ENCODE results near the gene ATG9A.
"Not testable (repeated sequence)": the region's sequence is repeated elsewhere in the genome, so short reads cannot be mapped to it uniquely, and the experiment has no call there.

Gene ATG9A

GRCh38 chr2:219266886-219267285, 37.5 kb upstream of the ATG9A start:
- H3K9ac ChIP-seq (ENCODE audit: low read length): no peak overlapping the region
- H3K27me3 ChIP-seq (ENCODE audit: control insufficient read depth, insufficient read depth, low read length): no peaks in the 10 kb centered on the region
- no peaks in the 10 kb centered on the region for H3K4me1 ChIP-seq (ENCODE audit: control insufficient read depth, insufficient read depth, low read length)

GRCh38 chr2:219266232-219266631, 36.8 kb upstream of the ATG9A start:
- no peak overlapping the region for H3K27ac ChIP-seq (ENCODE audit: low read depth, low read length)
- no peak overlapping the region for H3K9ac ChIP-seq (ENCODE audit: low read length)
- no peak overlapping the region for H3K4me3 ChIP-seq (ENCODE audit: low read length)
- H3K36me3 ChIP-seq (ENCODE audit: control insufficient read depth, insufficient read depth, low read length): no peaks in the 10 kb centered on the region
- H3K4me1 ChIP-seq (ENCODE audit: control insufficient read depth, insufficient read depth, low read length): no peaks in the 10 kb centered on the region
- no peaks in the 10 kb centered on the region for H3K27me3 ChIP-seq (ENCODE audit: control insufficient read depth, insufficient read depth, low read length)

More at GRCh38 chr2:219266886-219267285, 37.5 kb upstream of the ATG9A start:
- H3K36me3 ChIP-seq (ENCODE audit: control insufficient read depth, insufficient read depth, low read length): no peaks in the 10 kb centered on the region
- no peak overlapping the region for H3K4me3 ChIP-seq (ENCODE audit: low read length)
- H3K27ac ChIP-seq (ENCODE audit: low read depth, low read length): no peak overlapping the region

GRCh38 chr2:219261024-219261855, 31.8 kb upstream of the ATG9A start:
- Histone ChIP-seq H3K36me3 (ENCODE audit: control insufficient read depth, insufficient read depth, low read length) (no peaks in the 10 kb centered on the region), H3K27ac (ENCODE audit: low read depth, low read length) (no peak overlapping the region), H3K27me3 (ENCODE audit: control insufficient read depth, insufficient read depth, low read length) (no peaks in the 10 kb centered on the region), H3K4me1 (ENCODE audit: control insufficient read depth, insufficient read depth, low read length) (no peaks in the 10 kb centered on the region), H3K4me3 (ENCODE audit: low read length) (no peak overlapping the region), H3K9ac (ENCODE audit: low read length) (no peak overlapping the region)

GRCh38 chr2:219258942-219259341, 29.5 kb upstream of the ATG9A start:
- not testable (repeated sequence) for H3K36me3 ChIP-seq (ENCODE audit: control insufficient read depth, insufficient read depth, low read length); H3K27ac ChIP-seq (ENCODE audit: low read depth, low read length); H3K4me3 ChIP-seq (ENCODE audit: low read length); H3K4me1 ChIP-seq (ENCODE audit: control insufficient read depth, insufficient read depth, low read length); H3K9ac ChIP-seq (ENCODE audit: low read length); H3K27me3 ChIP-seq (ENCODE audit: control insufficient read depth, insufficient read depth, low read length)

- peaks cover 12% of the 10 kb centered on the region for H3K36me3 ChIP-seq (ENCODE audit: control insufficient read depth, insufficient read depth, low read length)
- peak overlapping the region; percentile 81 for H3K4me3 ChIP-seq (ENCODE audit: low read length)
- no peak overlapping the region for H3K9ac ChIP-seq (ENCODE audit: low read length)
- peaks cover 15% of the 10 kb centered on the region for H3K4me1 ChIP-seq (ENCODE audit: control insufficient read depth, insufficient read depth, low read length)
- H3K27ac ChIP-seq (ENCODE audit: low read depth, low read length): no peak overlapping the region
- H3K27me3 ChIP-seq (ENCODE audit: control insufficient read depth, insufficient read depth, low read length): no peaks in the 10 kb centered on the region
These were observed 25.3 kb upstream of the ATG9A start for GRCh38 chr2:219254590-219255201.

GRCh38 chr2:219253753-219254589, 24.5 kb upstream of the ATG9A start, which contains the start of gene TUBA4A:
TUBA4A (minus strand) TSS chr2:219253918; CDS start chr2:219253858, 60 bp downstream.
- Histone ChIP-seq H3K27ac (ENCODE audit: low read depth, low read length) (peak within 1 kb of the TSS; percentile 62), H3K36me3 (ENCODE audit: control insufficient read depth, insufficient read depth, low read length) (peaks cover 12% of the 10 kb centered on the region), H3K4me1 (ENCODE audit: control insufficient read depth, insufficient read depth, low read length) (peaks cover 22% of the 10 kb centered on the region), H3K4me3 (ENCODE audit: low read length) (peak within 1 kb of the TSS; percentile 81), H3K9ac (ENCODE audit: low read length) (peak within 1 kb of the TSS; percentile 64), H3K27me3 (ENCODE audit: control insufficient read depth, insufficient read depth, low read length) (no peaks in the 10 kb centered on the region)

GRCh38 chr2:219252900-219253752, 23.7 kb upstream of the ATG9A start, which contains the start of gene TUBA4B:
TUBA4B (plus strand) TSS chr2:219253243; CDS start chr2:219253408, 165 bp downstream.
- peaks cover 12% of the 10 kb centered on the region for H3K36me3 ChIP-seq (ENCODE audit: control insufficient read depth, insufficient read depth, low read length)
- peak within 1 kb of the TSS; percentile 62 for H3K27ac ChIP-seq (ENCODE audit: low read depth, low read length)
- no peaks in the 10 kb centered on the region for H3K27me3 ChIP-seq (ENCODE audit: control insufficient read depth, insufficient read depth, low read length)
- H3K4me3 ChIP-seq (ENCODE audit: low read length): peak within 1 kb of the TSS; percentile 81
- peak within 1 kb of the TSS; percentile 64 for H3K9ac ChIP-seq (ENCODE audit: low read length)
- peaks cover 23% of the 10 kb centered on the region for H3K4me1 ChIP-seq (ENCODE audit: control insufficient read depth, insufficient read depth, low read length)

GRCh38 chr2:219252570-219252899, 23.1 kb upstream of the ATG9A start:
- Histone ChIP-seq H3K9ac (ENCODE audit: low read length) (peak overlapping the region; percentile 26), H3K27me3 (ENCODE audit: control insufficient read depth, insufficient read depth, low read length) (no peaks in the 10 kb centered on the region)

GRCh38 chr2:219252084-219252483, 22.6 kb upstream of the ATG9A start:
- H3K4me3 ChIP-seq (ENCODE audit: low read length): peak overlapping the region; percentile 81
- peaks cover 23% of the 10 kb centered on the region for H3K4me1 ChIP-seq (ENCODE audit: control insufficient read depth, insufficient read depth, low read length)
- H3K9ac ChIP-seq (ENCODE audit: low read length): no peak overlapping the region
- H3K36me3 ChIP-seq (ENCODE audit: control insufficient read depth, insufficient read depth, low read length): peaks cover 12% of the 10 kb centered on the region
- H3K27ac ChIP-seq (ENCODE audit: low read depth, low read length): no peak overlapping the region
- no peaks in the 10 kb centered on the region for H3K27me3 ChIP-seq (ENCODE audit: control insufficient read depth, insufficient read depth, low read length)

More at GRCh38 chr2:219252570-219252899, 23.1 kb upstream of the ATG9A start:
- H3K4me1 ChIP-seq (ENCODE audit: control insufficient read depth, insufficient read depth, low read length): peaks cover 23% of the 10 kb centered on the region
- peak overlapping the region; percentile 81 for H3K4me3 ChIP-seq (ENCODE audit: low read length)
- peaks cover 12% of the 10 kb centered on the region for H3K36me3 ChIP-seq (ENCODE audit: control insufficient read depth, insufficient read depth, low read length)
- H3K27ac ChIP-seq (ENCODE audit: low read depth, low read length): peak overlapping the region; percentile 46

- Histone ChIP-seq H3K27me3 (ENCODE audit: control insufficient read depth, insufficient read depth, low read length) (no peaks in the 10 kb centered on the region), H3K36me3 (ENCODE audit: control insufficient read depth, insufficient read depth, low read length) (peaks cover 12% of the 10 kb centered on the region), H3K4me1 (ENCODE audit: control insufficient read depth, insufficient read depth, low read length) (peaks cover 23% of the 10 kb centered on the region), H3K27ac (ENCODE audit: low read depth, low read length) (no peak overlapping the region), H3K4me3 (ENCODE audit: low read length) (peak overlapping the region; percentile 81), H3K9ac (ENCODE audit: low read length) (no peak overlapping the region)
These were observed 22.2 kb upstream of the ATG9A start for GRCh38 chr2:219251656-219252055.

- Histone ChIP-seq H3K4me1 (ENCODE audit: control insufficient read depth, insufficient read depth, low read length) (peaks cover 28% of the 10 kb centered on the region), H3K27ac (ENCODE audit: low read depth, low read length) (peak overlapping the region; percentile 84), H3K36me3 (ENCODE audit: control insufficient read depth, insufficient read depth, low read length) (peaks cover 12% of the 10 kb centered on the region), H3K9ac (ENCODE audit: low read length) (peak overlapping the region; percentile 52), H3K27me3 (ENCODE audit: control insufficient read depth, insufficient read depth, low read length) (no peaks in the 10 kb centered on the region), H3K4me3 (ENCODE audit: low read length) (peak overlapping the region; percentile 3)
These were observed 20.8 kb upstream of the ATG9A start for GRCh38 chr2:219250049-219250781.
